Activated CD4-positive, alpha-beta memory T cell treated with anti-CD3 and anti-CD28 coated beads for 36 hours (primary cell): ENCODE data around the gene HOXD12. TPM values are rescaled to one million over a fixed set of nuclear protein-coding genes. Genes with fewer than 3 reads are reported as not detected.

ENCODE experiments used
- CTCF ChIA-PET: fragments of 350-600 bp; sonication (Branson Sonifier 250); formaldehyde crosslinking; loops from one replicate; lab custom pipeline; 2021; ENCODE audit warnings: antibody characterized with exemption, inconsistent platforms; lab: Charles Lee
- POLR2A ChIA-PET: fragments of 350-600 bp; sonication (Branson Sonifier 250); formaldehyde crosslinking; loops from one replicate; lab custom pipeline; 2021; ENCODE audit warnings: antibody characterized with exemption; lab: Charles Lee
- DNase-seq: peaks from one replicate; pipeline ENCODE4 v3.0.0-alpha.2; 2020
- H3K27ac Mint-ChIP-seq: one replicate; pipeline ENCODE4 v1.8.0; 2021; ENCODE audit warnings: mixed read lengths
- H3K27me3 Mint-ChIP-seq: one replicate; pipeline ENCODE4 v1.8.0; 2021; ENCODE audit warnings: mixed read lengths
- H3K36me3 Mint-ChIP-seq: one replicate; pipeline ENCODE4 v1.8.0; 2021; ENCODE audit warnings: mixed read lengths
- H3K4me1 Mint-ChIP-seq: one replicate; pipeline ENCODE4 v1.8.0; 2021; ENCODE audit warnings: low read depth, mixed read lengths
- H3K4me3 Mint-ChIP-seq: one replicate; pipeline ENCODE4 v1.8.0; 2021; ENCODE audit warnings: mild to moderate bottlenecking, mixed read lengths
- H3K9me3 Mint-ChIP-seq: one replicate; pipeline ENCODE4 v1.8.0; 2021; ENCODE audit warnings: mixed read lengths
- intact Hi-C: fragments of 100-400 bp; cut with micrococcal nuclease; formaldehyde crosslinking; loops from one replicate; pipeline ENCODE4 v1.15.1; 2023
- total RNA-seq, 2 experiments: library from RNA; stranded (reverse); gene quantifications; one replicate each; pipeline ENCODE4 v1.2.3, GENCODE V29; 2021

HOXD12 gene
- total RNA-seq, 2 experiments from 2014 or later: not detected

GRCh38 chr2:176111846-176112374 is 12.3 kb downstream of the HOXD12 start:
- Mint-ChIP-seq H3K27me3 (peaks cover 84% of the 10 kb centered on the region), H3K9me3 (no peaks in the 10 kb centered on the region), H3K27ac (no peak overlapping the region), H3K4me3 (no peak overlapping the region), H3K4me1 (peaks cover 10% of the 10 kb centered on the region), H3K36me3 (peaks cover 10% of the 10 kb centered on the region)
- CTCF ChIA-PET: interaction anchor here (1.6 to 1.9 kb wide), 2 partner anchors 15 to 20 kb away, joined by 8 to 13 read pairs; no protein-coding TSS in a partner anchor
- no peak for DNase-seq
- POLR2A ChIA-PET: no interaction called here
- intact Hi-C loops: loop anchor here (2.0 to 5.0 kb wide), 2 partner anchors 27 to 50 kb away; no protein-coding TSS in a partner anchor

DNA sequence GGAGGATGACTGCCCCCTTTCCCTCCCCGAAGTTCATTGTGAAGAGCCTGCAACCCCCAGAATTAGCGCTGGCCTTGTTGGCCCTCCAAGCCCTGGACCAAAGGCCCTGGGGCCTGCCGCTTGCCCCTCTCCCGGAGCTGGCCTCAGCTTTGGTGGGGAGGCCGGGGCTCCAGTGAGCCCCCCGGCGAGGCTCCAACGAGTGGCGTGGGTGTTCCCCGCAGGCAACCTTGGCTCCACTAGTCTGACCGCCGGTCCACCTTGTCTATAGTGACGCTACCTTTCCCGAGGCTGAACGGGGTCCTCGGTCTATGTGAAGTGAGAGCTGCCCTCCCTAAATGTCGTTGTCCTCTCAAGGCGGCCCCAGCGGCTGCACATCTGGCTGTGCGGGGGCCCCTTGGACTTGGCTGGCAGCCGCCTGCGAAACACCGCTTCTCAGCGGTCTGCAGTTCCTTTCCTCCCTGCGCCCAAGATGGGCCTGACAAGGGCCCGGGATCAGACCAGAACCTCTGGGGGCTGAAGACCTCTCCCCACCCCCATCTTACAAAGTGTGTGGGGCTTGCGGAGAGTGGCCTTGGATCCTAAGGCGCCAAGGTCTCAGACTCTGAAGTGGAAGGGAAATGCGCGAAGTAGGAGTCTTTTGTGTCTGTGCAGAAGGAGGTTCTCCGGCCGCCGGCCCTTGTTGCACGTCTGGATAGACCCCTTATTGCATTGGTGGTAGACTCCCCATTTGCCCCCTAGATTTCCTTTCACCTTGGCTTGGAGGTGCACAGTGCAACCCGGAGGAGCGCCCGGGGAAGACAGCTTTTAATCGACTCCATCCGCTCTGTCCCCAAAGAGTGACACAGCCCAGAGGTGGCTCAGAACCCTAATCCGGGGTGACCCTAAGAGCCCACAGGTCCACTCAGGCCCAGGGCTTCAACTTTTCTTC is 13.0 kb downstream of the HOXD12 start:
- Mint-ChIP-seq H3K27ac (no peak overlapping the region), H3K27me3 (peaks cover 84% of the 10 kb centered on the region), H3K4me3 (no peak overlapping the region), H3K4me1 (peaks cover 8% of the 10 kb centered on the region), H3K36me3 (peaks cover 10% of the 10 kb centered on the region), H3K9me3 (no peaks in the 10 kb centered on the region)
- intact Hi-C loops: loop anchor here (5.0 kb wide), 1 partner anchor 50 kb away; no protein-coding TSS in a partner anchor
- CTCF ChIA-PET: interaction anchor here (0.8 kb wide), 1 partner anchor 539 kb away, joined by 5 read pairs; no protein-coding TSS in a partner anchor
- DNase-seq: no peak
- POLR2A ChIA-PET: no interaction called here

DNA sequence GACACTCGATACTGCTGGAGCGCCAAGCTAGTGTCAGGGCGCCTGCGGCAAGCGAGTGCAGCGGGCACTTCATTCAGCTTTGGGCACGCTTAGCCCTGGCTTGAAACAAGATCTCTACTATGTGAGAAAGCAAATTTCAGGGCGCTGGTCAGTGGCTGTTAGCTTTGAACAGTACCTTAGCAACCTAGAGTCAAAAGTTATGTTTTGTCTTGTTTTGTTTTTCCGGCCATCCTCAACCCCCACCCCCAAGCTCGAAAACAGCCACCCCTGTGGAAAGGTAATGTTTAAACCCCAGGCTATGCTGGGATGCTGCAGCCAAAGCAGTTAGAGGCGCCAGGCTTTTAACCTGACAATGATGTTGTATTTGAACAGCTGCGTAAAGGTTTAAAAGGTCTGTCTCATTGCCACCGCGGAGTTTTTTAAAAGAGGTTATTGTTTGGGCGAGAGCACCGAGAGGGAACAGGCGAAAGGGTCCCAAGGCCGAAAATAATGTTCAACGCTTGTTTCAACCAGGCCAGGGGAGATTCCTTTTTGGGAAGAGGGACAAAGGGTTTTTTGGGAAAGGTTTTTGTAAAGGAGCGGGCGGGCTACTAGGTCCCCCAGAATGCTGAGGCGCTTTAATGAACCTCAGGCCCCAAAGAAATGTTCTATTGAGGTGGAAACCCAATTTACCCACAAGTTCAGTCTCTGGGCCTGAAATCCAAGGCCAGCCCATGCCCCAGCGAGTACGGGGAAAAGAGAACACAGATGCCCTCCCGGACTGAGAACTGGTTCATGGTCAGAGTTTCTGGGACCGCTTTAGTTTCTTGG is 14.7 kb downstream of the HOXD12 start:
- no peaks in the 10 kb centered on the region for H3K9me3 Mint-ChIP-seq
- intact Hi-C loops: loop anchor here (5.0 kb wide), 1 partner anchor 48 kb away; no protein-coding TSS in a partner anchor
- H3K4me3 Mint-ChIP-seq: no peak overlapping the region
- no peak overlapping the region for H3K27ac Mint-ChIP-seq
- no peak for DNase-seq
- H3K4me1 Mint-ChIP-seq: peaks cover 4% of the 10 kb centered on the region
- POLR2A ChIA-PET: no interaction called here
- peaks cover 88% of the 10 kb centered on the region for H3K27me3 Mint-ChIP-seq
- peaks cover 11% of the 10 kb centered on the region for H3K36me3 Mint-ChIP-seq
- CTCF ChIA-PET: interaction anchor here (0.8 to 1.0 kb wide), 2 partner anchors 10 to 17 kb away, joined by 3 read pairs; no protein-coding TSS in a partner anchor

- Mint-ChIP-seq H3K4me1 (peaks cover 3% of the 10 kb centered on the region), H3K27ac (no peak overlapping the region), H3K4me3 (no peak overlapping the region), H3K9me3 (no peaks in the 10 kb centered on the region), H3K27me3 (peaks cover 88% of the 10 kb centered on the region), H3K36me3 (peaks cover 10% of the 10 kb centered on the region)
- POLR2A ChIA-PET: no interaction called here
- DNase-seq: no peak
- intact Hi-C loops: loop anchor here (5.0 kb wide), 1 partner anchor 47 kb away; no protein-coding TSS in a partner anchor
- CTCF ChIA-PET: no interaction called here
Observed at GRCh38 chr2:176114930-176115625, 15.5 kb downstream of the HOXD12 start.

GRCh38 chr2:176115883-176116813 is 16.6 kb downstream of the HOXD12 start, which contains the start of gene HOXD10:
TSS of gene HOXD10 (plus strand) at chr2:176116778. CDS start at chr2:176116834, 56 bp downstream.
- H3K4me3 Mint-ChIP-seq: no peak within 1 kb of the TSS
- CTCF ChIA-PET: no interaction called here
- peaks cover 90% of the 10 kb centered on the region for H3K27me3 Mint-ChIP-seq
- H3K36me3 Mint-ChIP-seq: peaks cover 10% of the 10 kb centered on the region
- no peak for DNase-seq
- POLR2A ChIA-PET: no interaction called here
- intact Hi-C loops: no loop called here
- H3K9me3 Mint-ChIP-seq: no peaks in the 10 kb centered on the region
- H3K4me1 Mint-ChIP-seq: peaks cover 3% of the 10 kb centered on the region
- no peak within 1 kb of the TSS for H3K27ac Mint-ChIP-seq

- CTCF ChIA-PET: interaction anchor here (1.0 kb wide), 1 partner anchor 10 kb away, joined by 3 read pairs; no protein-coding TSS in a partner anchor
Observed at GRCh38 chr2:176117162-176117822, 17.7 kb downstream of the HOXD12 start.

GRCh38 chr2:176117823-176118371 is 18.3 kb downstream of the HOXD12 start:
- peaks cover 5% of the 10 kb centered on the region for H3K4me1 Mint-ChIP-seq

More at GRCh38 chr2:176117162-176117822, 17.7 kb downstream of the HOXD12 start:
- Mint-ChIP-seq H3K4me3 (no peak overlapping the region), H3K9me3 (no peaks in the 10 kb centered on the region), H3K27me3 (peaks cover 87% of the 10 kb centered on the region), H3K27ac (no peak overlapping the region), H3K36me3 (peaks cover 10% of the 10 kb centered on the region), H3K4me1 (peaks cover 3% of the 10 kb centered on the region)
- no peak for DNase-seq
- intact Hi-C loops: no loop called here
- POLR2A ChIA-PET: no interaction called here

GRCh38 chr2:176118601-176119339 is 19.2 kb downstream of the HOXD12 start:
- intact Hi-C loops: no loop called here
- H3K36me3 Mint-ChIP-seq: peaks cover 10% of the 10 kb centered on the region
- H3K4me3 Mint-ChIP-seq: no peak overlapping the region
- POLR2A ChIA-PET: no interaction called here
- peaks cover 9% of the 10 kb centered on the region for H3K4me1 Mint-ChIP-seq
- CTCF ChIA-PET: no interaction called here
- DNase-seq: peak; percentile 36
- H3K27ac Mint-ChIP-seq: no peak overlapping the region
- peaks cover 81% of the 10 kb centered on the region for H3K27me3 Mint-ChIP-seq
- no peaks in the 10 kb centered on the region for H3K9me3 Mint-ChIP-seq

More at GRCh38 chr2:176117823-176118371, 18.3 kb downstream of the HOXD12 start:
- H3K36me3 Mint-ChIP-seq: peaks cover 10% of the 10 kb centered on the region
- H3K4me3 Mint-ChIP-seq: no peak overlapping the region
- H3K27ac Mint-ChIP-seq: no peak overlapping the region
- no peak for DNase-seq
- ChIA-PET POLR2A (no interaction called here), CTCF (interaction anchor here (1.0 kb wide), 1 partner anchor 9 kb away, joined by 3 read pairs; no protein-coding TSS in a partner anchor)
- H3K27me3 Mint-ChIP-seq: peaks cover 83% of the 10 kb centered on the region
- intact Hi-C loops: no loop called here
- no peaks in the 10 kb centered on the region for H3K9me3 Mint-ChIP-seq

DNA sequence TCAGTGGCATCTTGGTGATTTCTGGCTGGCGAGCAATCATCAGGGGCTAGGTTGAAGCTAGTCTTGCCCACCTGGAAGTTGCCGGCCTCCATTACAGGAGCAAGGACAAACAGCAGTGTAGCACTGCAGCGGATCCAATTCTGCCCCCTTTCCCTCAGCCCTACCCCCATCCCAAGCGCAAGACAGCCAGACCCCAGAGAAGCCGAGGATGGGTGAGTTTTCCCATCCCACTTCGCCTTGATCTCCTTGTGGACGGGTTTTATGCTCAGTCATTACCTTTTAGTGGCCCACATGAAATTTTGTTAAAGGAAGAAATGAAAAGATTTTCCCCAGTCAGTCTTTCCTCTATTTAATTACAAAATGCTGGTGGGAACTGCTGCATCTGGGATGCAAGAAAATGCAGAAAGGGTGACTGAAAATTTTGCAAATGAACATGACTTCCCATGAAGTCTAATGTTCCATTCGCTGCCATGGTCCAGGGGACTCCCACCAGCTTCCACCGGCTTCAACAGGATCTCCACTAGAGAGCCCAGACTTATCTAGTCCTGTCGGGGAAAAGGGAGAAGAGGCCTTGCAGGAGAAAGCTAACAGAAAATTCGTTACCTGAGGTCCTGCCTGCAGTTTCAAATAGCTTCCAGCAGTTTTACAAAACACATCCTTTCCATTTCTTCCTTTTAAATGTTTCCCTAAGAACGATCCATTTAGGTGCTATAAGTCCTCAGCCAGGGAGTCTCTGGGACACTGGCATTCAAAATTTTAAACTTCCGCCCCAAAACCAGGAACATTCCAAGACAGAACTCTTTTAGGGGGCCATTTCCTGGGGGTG is 21.0 kb downstream of the HOXD12 start:
- no peak overlapping the region for H3K27ac Mint-ChIP-seq
- peaks cover 83% of the 10 kb centered on the region for H3K27me3 Mint-ChIP-seq
- no peak for DNase-seq

More for the DNA sequence above, 21.0 kb downstream of the HOXD12 start:
- no peak overlapping the region for H3K4me3 Mint-ChIP-seq
- intact Hi-C loops: no loop called here
- no peaks in the 10 kb centered on the region for H3K9me3 Mint-ChIP-seq
- peaks cover 10% of the 10 kb centered on the region for H3K36me3 Mint-ChIP-seq
- ChIA-PET CTCF (interaction anchor here (1.1 to 2.2 kb wide), 3 partner anchors 10 to 334 kb away, joined by 7 to 9 read pairs (median 8); no protein-coding TSS in a partner anchor), POLR2A (no interaction called here)
- peaks cover 10% of the 10 kb centered on the region for H3K4me1 Mint-ChIP-seq
